IPS-18c (cell line): ENCODE measurements around the gene SMG6.

Experiments used
- H3K4me3 ChIP-seq: 2 replicates; pipeline ENCODE4 v1.7.0; 2013; ENCODE audit warnings: low read depth, mild to moderate bottlenecking, low read length, moderate library complexity; ENCODE audit not compliant: insufficient read depth
- H3K9me3 ChIP-seq: one replicate; pipeline ENCODE4 v1.6.1; 2013; ENCODE audit warnings: mild to moderate bottlenecking, low read length, moderate library complexity; ENCODE audit not compliant: control insufficient read depth, insufficient read depth

The SMG6 gene

DNA sequence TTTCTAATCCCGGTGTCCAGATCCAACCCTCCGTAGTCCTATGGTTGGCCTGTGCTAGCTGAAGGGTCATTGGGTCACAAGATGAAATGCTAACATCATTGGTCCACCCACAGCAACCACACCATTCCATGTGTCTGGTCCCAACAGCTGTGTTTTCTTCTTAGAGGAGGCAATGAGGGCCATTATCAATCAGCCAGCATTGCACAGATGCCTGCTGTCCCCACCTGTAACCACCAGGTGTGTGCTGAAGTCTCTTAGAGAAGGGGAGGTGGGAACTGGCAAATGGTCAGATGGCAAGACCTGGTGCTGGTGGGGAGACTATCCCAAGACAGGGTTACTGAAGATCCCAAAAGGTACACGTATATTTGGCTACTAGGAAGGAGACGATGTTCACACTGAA is 211.3 kb downstream of the SMG6 start:
- Histone ChIP-seq H3K9me3 (no peaks in the 10 kb centered on the region), H3K4me3 (no peak overlapping the region)

DNA sequence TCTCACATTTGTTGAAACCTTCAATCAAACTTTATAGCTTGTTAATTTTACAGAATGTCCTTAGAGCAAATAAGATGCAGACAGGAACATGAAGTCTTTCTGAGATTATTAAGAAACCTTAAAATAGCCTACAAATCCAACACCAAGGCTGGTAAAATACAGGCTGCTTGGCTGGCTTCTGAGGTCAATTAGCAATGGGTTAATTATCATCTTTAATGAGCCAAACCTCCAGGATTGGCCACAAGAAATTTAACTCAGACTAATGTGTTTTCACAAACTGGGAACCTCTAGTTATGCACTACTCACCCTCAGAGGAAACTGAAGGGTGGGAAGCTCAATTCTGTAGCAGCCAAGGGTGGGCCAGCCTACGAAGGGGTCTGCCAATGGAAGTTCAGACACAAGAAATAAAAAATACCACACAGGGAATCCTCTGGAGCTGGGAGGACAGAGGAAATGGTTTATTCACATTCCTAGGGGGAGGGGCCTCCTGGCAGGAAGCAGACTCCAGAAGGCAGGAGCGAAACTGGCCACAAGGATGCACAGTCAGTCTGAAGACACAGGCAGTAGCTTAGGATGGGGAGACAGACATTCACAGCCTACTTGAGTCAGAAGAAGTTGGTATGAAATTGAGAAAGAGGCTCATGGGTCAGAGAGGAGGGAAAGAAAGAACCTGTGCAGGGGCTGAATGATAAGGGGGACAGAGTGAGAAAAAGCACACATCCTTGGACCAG is 212.6 kb downstream of the SMG6 start:
- Histone ChIP-seq H3K4me3 (no peak overlapping the region), H3K9me3 (no peaks in the 10 kb centered on the region)

GRCh38 chr17:2090210-2090641 is 213.4 kb downstream of the SMG6 start:
- Histone ChIP-seq H3K4me3 (no peak overlapping the region), H3K9me3 (no peaks in the 10 kb centered on the region)

- H3K4me3 ChIP-seq = no peak overlapping the region
- H3K9me3 ChIP-seq = no peaks in the 10 kb centered on the region
These were observed 214.6 kb downstream of the SMG6 start for GRCh38 chr17:2089021-2089422.

GRCh38 chr17:2087597-2088211 is 215.9 kb downstream of the SMG6 start:
- H3K9me3 ChIP-seq = no peaks in the 10 kb centered on the region

GRCh38 chr17:2086306-2086705 is 217.3 kb downstream of the SMG6 start:
- no peak overlapping the region for H3K4me3 ChIP-seq
- no peaks in the 10 kb centered on the region for H3K9me3 ChIP-seq

More at GRCh38 chr17:2087597-2088211, 215.9 kb downstream of the SMG6 start:
- no peak overlapping the region for H3K4me3 ChIP-seq

GRCh38 chr17:2085648-2085949 is 218.0 kb downstream of the SMG6 start:
- H3K4me3 ChIP-seq = no peak overlapping the region
- H3K9me3 ChIP-seq = no peaks in the 10 kb centered on the region

GRCh38 chr17:2084766-2085647 is 218.6 kb downstream of the SMG6 start:
- H3K4me3 ChIP-seq = no peak overlapping the region
- H3K9me3 ChIP-seq = no peaks in the 10 kb centered on the region

DNA sequence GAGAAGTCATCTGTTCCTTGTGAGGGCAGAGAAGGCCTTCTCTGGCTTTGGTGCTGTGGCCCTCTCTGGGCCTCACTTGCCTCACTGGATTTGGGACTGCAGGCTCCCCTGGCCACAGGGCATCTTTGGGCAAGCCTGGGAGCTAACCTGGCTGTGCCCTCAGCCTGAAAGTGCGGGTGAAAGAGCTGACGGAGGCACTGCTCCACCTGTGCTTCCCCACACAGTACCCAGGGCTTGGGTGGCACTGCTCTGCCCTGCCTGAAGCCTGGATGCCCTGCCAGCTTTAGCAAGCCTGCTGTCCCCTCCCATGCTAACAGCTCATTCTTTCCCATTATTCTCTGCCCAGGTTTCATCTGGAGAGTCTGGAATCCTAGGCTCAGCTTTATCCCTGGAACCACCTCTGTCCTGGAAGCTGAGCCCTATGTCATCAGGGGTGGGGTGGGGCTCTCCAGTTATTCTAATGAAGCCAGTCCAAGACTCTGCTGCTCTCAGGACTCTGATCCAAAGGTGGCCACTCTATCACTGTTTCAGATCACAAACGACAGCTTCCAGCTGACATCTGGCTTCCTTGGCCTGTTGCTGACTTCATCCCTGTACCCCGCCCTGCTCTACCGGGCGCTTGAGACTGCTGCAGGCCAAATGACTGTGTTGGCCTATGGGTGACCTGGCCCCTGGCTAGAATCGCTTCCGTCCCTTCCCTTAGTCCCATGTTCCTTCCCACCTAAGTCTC is 219.4 kb downstream of the SMG6 start:
- Histone ChIP-seq H3K4me3 (no peak overlapping the region), H3K9me3 (no peaks in the 10 kb centered on the region)

- H3K9me3 ChIP-seq = no peaks in the 10 kb centered on the region
- no peak overlapping the region for H3K4me3 ChIP-seq
These were observed 220.0 kb downstream of the SMG6 start for GRCh38 chr17:2083613-2084035.

GRCh38 chr17:2082003-2082781 is 221.4 kb downstream of the SMG6 start:
- Histone ChIP-seq H3K4me3 (no peak overlapping the region), H3K9me3 (no peaks in the 10 kb centered on the region)

DNA sequence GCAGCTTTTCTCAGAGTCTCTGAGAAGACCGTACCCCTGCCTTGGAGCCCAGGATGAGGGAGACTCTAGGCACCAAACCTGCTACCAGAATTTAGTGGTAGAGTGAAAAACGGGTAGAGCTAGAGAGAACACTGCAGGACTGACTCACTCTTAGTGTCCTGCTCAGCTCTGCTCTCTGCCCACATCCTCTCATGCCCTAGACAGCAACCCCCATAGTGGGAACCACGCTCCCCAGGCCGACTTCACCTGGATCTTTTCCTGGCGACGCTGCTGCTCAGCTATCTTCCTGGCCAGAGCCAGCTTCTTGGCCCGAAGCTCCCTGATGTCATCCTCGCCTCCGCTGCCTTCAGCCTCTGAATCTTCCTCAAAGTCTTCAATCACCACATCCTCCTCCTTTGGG is 222.0 kb downstream of the SMG6 start:
- Histone ChIP-seq H3K9me3 (no peaks in the 10 kb centered on the region), H3K4me3 (no peak overlapping the region)

GRCh38 chr17:2077040-2077439 is 226.5 kb downstream of the SMG6 start:
- no peak overlapping the region for H3K4me3 ChIP-seq

GRCh38 chr17:2076087-2076984 is 227.2 kb downstream of the SMG6 start:
- Histone ChIP-seq H3K9me3 (no peaks in the 10 kb centered on the region), H3K4me3 (no peak overlapping the region)

More at GRCh38 chr17:2077040-2077439, 226.5 kb downstream of the SMG6 start:
- H3K9me3 ChIP-seq = no peaks in the 10 kb centered on the region

DNA sequence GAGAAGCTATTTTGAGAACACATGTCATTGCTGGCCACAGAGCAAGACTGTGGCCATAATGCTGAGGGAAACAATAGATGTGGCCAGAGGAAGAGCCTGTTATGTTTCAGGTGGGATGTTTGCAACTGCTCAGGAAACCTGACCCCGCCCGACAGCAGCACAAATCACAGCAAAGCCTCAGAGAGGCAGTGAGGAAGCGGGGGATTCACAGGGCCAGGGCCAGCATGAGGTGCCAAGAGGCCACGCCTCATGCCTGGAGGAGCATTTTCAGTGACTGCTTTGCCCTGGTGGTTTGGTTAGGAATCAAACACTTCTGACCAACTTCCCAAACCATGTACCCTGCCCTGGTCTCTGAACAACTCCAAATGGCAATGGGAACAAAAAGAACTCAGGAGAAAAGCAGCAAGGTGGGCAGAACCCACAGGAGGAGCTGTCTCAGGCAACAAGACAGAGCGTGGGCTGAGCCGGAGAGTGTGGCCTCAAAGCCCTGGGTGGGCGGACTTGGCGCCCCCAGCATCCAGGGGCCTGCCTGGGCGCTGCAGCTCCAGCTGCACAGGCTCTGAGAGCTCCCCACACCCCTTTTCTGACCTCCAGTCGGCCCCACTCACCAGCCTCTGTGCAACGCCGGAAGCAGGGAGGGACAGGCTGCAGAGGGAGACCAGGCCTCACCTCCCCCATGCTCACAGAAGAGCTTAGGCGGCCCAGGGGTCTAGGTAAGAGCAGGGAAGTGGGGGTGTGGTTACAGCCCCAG is 228.1 kb downstream of the SMG6 start:
- no peak overlapping the region for H3K4me3 ChIP-seq
- H3K9me3 ChIP-seq = no peaks in the 10 kb centered on the region
